Measurements from ENCODE around the gene EIF5B.

Gene EIF5B

GRCh38 chr2:99389946-99390345 lies 52.8 kb downstream of the EIF5B start:
- H3K36me3 ChIP-seq (ENCODE audit: control insufficient read depth, insufficient read depth, low read length) = peaks cover 12% of the 10 kb centered on the region; the same call in 1 of the 2 replicates
- WGBS (ENCODE audit: insufficient coverage, insufficient read length) = no CpG with 5 or more reads among the region's 3 CpGs
- no peak overlapping the region for H3K4me3 ChIP-seq (ENCODE audit: low read length)
- no peaks in the 10 kb centered on the region for H3K27me3 ChIP-seq (ENCODE audit: control insufficient read depth, insufficient read depth, low read length)
- H3K9me3 ChIP-seq (ENCODE audit: control insufficient read depth, insufficient read depth, low read length) = no peaks in the 10 kb centered on the region
- DNase-seq (ENCODE audit: low read depth, low spot score) = no peak
- no peaks in the 10 kb centered on the region for H3K4me1 ChIP-seq (ENCODE audit: control insufficient read depth, insufficient read depth, low read length)
- H3K27ac ChIP-seq (ENCODE audit: low read length) = no peak overlapping the region

GRCh38 chr2:99395589-99396130 lies 58.5 kb downstream of the EIF5B start:
- H3K27ac ChIP-seq (ENCODE audit: low read length) = no peak overlapping the region
- no peaks in the 10 kb centered on the region for H3K9me3 ChIP-seq (ENCODE audit: control insufficient read depth, insufficient read depth, low read length)
- no CpG with 5 or more reads among the region's 3 CpGs for WGBS (ENCODE audit: insufficient coverage, insufficient read length)
- H3K36me3 ChIP-seq (ENCODE audit: control insufficient read depth, insufficient read depth, low read length) = peaks cover 23% of the 10 kb centered on the region; the same call in 1 of the 2 replicates
- no peaks in the 10 kb centered on the region for H3K4me1 ChIP-seq (ENCODE audit: control insufficient read depth, insufficient read depth, low read length)
- H3K4me3 ChIP-seq (ENCODE audit: low read length) = no peak overlapping the region
- H3K27me3 ChIP-seq (ENCODE audit: control insufficient read depth, insufficient read depth, low read length) = no peaks in the 10 kb centered on the region
- DNase-seq (ENCODE audit: low read depth, low spot score) = no peak

- Histone ChIP-seq H3K27ac (ENCODE audit: low read length) (no peak overlapping the region), H3K36me3 (ENCODE audit: control insufficient read depth, insufficient read depth, low read length) (peaks cover 23% of the 10 kb centered on the region; the same call in 1 of the 2 replicates), H3K27me3 (ENCODE audit: control insufficient read depth, insufficient read depth, low read length) (no peaks in the 10 kb centered on the region), H3K9me3 (ENCODE audit: control insufficient read depth, insufficient read depth, low read length) (no peaks in the 10 kb centered on the region), H3K4me1 (ENCODE audit: control insufficient read depth, insufficient read depth, low read length) (no peaks in the 10 kb centered on the region), H3K4me3 (ENCODE audit: low read length) (no peak overlapping the region)
- WGBS (ENCODE audit: insufficient coverage, insufficient read length) = no CpG with 5 or more reads among the region's 3 CpGs
- DNase-seq (ENCODE audit: low read depth, low spot score) = no peak
Observed at GRCh38 chr2:99397266-99397920, 60.2 kb downstream of the EIF5B start.

GRCh38 chr2:99398303-99398702 lies 61.1 kb downstream of the EIF5B start:
- no peak for DNase-seq (ENCODE audit: low read depth, low spot score)
- H3K27ac ChIP-seq (ENCODE audit: low read length) = no peak overlapping the region
- no peaks in the 10 kb centered on the region for H3K4me1 ChIP-seq (ENCODE audit: control insufficient read depth, insufficient read depth, low read length)
- no peaks in the 10 kb centered on the region for H3K27me3 ChIP-seq (ENCODE audit: control insufficient read depth, insufficient read depth, low read length)
- peaks cover 27% of the 10 kb centered on the region; the same call in 1 of the 2 replicates for H3K36me3 ChIP-seq (ENCODE audit: control insufficient read depth, insufficient read depth, low read length)
- H3K9me3 ChIP-seq (ENCODE audit: control insufficient read depth, insufficient read depth, low read length) = no peaks in the 10 kb centered on the region
- WGBS (ENCODE audit: insufficient coverage, insufficient read length) = no CpG with 5 or more reads among the region's 5 CpGs
- no peak overlapping the region for H3K4me3 ChIP-seq (ENCODE audit: low read length)

DNA sequence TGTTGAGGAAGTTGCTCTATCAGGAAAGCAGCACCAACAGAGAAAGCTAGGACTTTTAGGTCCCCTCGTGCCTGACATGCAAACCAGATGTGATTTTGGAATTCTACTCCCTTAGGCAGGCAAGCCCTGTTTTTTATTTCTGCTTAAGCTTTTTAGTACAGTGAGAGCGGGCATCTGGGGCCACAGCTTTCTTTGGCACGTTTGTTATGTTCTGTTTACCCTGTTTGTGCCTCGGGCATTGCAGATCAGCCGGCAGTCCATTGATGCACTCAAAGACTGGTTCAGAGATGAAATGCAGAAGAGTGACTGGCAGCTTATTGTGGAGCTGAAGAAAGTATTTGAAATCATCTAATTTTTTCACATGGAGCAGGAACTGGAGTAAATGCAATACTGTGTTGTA lies 61.9 kb downstream of the EIF5B start:
- no peak for DNase-seq (ENCODE audit: low read depth, low spot score)
- peaks cover 25% of the 10 kb centered on the region; the same call in 1 of the 2 replicates for H3K36me3 ChIP-seq (ENCODE audit: control insufficient read depth, insufficient read depth, low read length)
- H3K4me3 ChIP-seq (ENCODE audit: low read length) = no peak overlapping the region
- no peaks in the 10 kb centered on the region for H3K27me3 ChIP-seq (ENCODE audit: control insufficient read depth, insufficient read depth, low read length)
- H3K9me3 ChIP-seq (ENCODE audit: control insufficient read depth, insufficient read depth, low read length) = no peaks in the 10 kb centered on the region
- H3K4me1 ChIP-seq (ENCODE audit: control insufficient read depth, insufficient read depth, low read length) = no peaks in the 10 kb centered on the region
- H3K27ac ChIP-seq (ENCODE audit: low read length) = no peak overlapping the region
- no CpG with 5 or more reads among the region's 5 CpGs for WGBS (ENCODE audit: insufficient coverage, insufficient read length)

DNA sequence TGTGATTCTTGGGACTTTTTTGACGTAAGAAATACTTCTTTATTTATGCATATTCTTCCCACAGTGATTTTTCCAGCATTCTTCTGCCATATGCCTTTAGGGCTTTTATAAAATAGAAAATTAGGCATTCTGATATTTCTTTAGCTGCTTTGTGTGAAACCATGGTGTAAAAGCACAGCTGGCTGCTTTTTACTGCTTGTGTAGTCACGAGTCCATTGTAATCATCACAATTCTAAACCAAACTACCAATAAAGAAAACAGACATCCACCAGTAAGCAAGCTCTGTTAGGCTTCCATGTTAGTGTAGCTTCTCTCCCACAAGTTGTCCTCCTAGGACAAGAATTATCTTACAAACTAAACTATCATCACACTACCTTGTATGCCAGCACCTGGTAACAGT lies 62.6 kb downstream of the EIF5B start:
- Histone ChIP-seq H3K9me3 (ENCODE audit: control insufficient read depth, insufficient read depth, low read length) (no peaks in the 10 kb centered on the region), H3K36me3 (ENCODE audit: control insufficient read depth, insufficient read depth, low read length) (peaks cover 21% of the 10 kb centered on the region; the same call in 1 of the 2 replicates), H3K27ac (ENCODE audit: low read length) (no peak overlapping the region), H3K4me3 (ENCODE audit: low read length) (no peak overlapping the region), H3K4me1 (ENCODE audit: control insufficient read depth, insufficient read depth, low read length) (no peaks in the 10 kb centered on the region), H3K27me3 (ENCODE audit: control insufficient read depth, insufficient read depth, low read length) (no peaks in the 10 kb centered on the region)
- WGBS (ENCODE audit: insufficient coverage, insufficient read length) = no CpG with 5 or more reads among the region's 2 CpGs
- DNase-seq (ENCODE audit: low read depth, low spot score) = no peak

- no peak for DNase-seq (ENCODE audit: low read depth, low spot score)
- H3K4me1 ChIP-seq (ENCODE audit: control insufficient read depth, insufficient read depth, low read length) = no peaks in the 10 kb centered on the region
- no peak overlapping the region for H3K4me3 ChIP-seq (ENCODE audit: low read length)
- no peaks in the 10 kb centered on the region for H3K9me3 ChIP-seq (ENCODE audit: control insufficient read depth, insufficient read depth, low read length)
- H3K27me3 ChIP-seq (ENCODE audit: control insufficient read depth, insufficient read depth, low read length) = no peaks in the 10 kb centered on the region
- peaks cover 15% of the 10 kb centered on the region; the same call in 1 of the 2 replicates for H3K36me3 ChIP-seq (ENCODE audit: control insufficient read depth, insufficient read depth, low read length)
- no CpG with 5 or more reads among the region's 4 CpGs for WGBS (ENCODE audit: insufficient coverage, insufficient read length)
- no peak overlapping the region for H3K27ac ChIP-seq (ENCODE audit: low read length)
Observed at GRCh38 chr2:99401841-99402240, 64.7 kb downstream of the EIF5B start.

DNA sequence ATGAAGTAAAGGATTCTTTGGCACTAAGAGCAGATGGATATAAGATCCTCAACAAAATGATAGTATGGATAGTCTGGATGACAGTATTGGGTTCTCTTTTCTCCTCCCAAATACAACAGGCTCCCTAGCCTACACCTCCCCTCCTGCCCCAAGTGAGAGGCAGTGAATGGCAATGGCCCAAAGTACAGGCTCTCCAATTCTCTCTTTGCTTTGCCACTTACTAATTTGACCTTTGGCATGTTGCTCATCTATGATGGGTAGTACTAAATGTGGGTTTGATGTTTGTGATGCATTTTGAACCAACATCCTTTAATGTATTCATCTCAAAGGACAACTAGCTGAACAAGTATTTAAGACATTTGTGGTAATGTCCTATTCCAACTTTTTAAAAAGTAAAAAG lies 65.9 kb downstream of the EIF5B start:
- H3K4me1 ChIP-seq (ENCODE audit: control insufficient read depth, insufficient read depth, low read length) = no peaks in the 10 kb centered on the region
- DNase-seq (ENCODE audit: low read depth, low spot score) = no peak
- peaks cover 14% of the 10 kb centered on the region; the same call in 1 of the 2 replicates for H3K36me3 ChIP-seq (ENCODE audit: control insufficient read depth, insufficient read depth, low read length)
- H3K27ac ChIP-seq (ENCODE audit: low read length) = no peak overlapping the region
- H3K4me3 ChIP-seq (ENCODE audit: low read length) = no peak overlapping the region
- H3K9me3 ChIP-seq (ENCODE audit: control insufficient read depth, insufficient read depth, low read length) = no peaks in the 10 kb centered on the region
- no peaks in the 10 kb centered on the region for H3K27me3 ChIP-seq (ENCODE audit: control insufficient read depth, insufficient read depth, low read length)

DNA sequence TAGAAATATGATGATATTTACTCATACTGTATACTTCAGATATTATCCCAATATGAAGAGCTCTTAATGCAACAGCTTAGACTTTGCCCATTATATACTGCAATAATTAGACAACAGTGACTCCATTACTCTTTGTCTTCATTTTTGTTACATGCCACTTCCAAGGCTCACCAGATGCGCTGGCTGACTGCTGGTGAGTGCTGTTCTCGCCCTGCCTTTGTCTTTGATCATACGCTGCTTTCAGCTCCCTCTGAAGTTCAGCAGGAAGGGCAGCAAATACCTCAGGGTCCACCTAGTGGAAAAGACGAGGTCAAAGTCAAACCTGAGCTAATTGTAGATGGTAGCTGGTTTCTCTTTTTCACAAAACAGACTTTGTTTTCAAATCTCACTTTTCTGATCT lies 66.3 kb downstream of the EIF5B start:
- H3K4me3 ChIP-seq (ENCODE audit: low read length) = no peak overlapping the region
- no CpG with 5 or more reads among the region's 4 CpGs for WGBS (ENCODE audit: insufficient coverage, insufficient read length)
- H3K36me3 ChIP-seq (ENCODE audit: control insufficient read depth, insufficient read depth, low read length) = peaks cover 12% of the 10 kb centered on the region; the same call in 1 of the 2 replicates
- peak; percentile 33 for DNase-seq (ENCODE audit: low read depth, low spot score)
- no peak overlapping the region for H3K27ac ChIP-seq (ENCODE audit: low read length)
- no peaks in the 10 kb centered on the region for H3K9me3 ChIP-seq (ENCODE audit: control insufficient read depth, insufficient read depth, low read length)
- H3K4me1 ChIP-seq (ENCODE audit: control insufficient read depth, insufficient read depth, low read length) = no peaks in the 10 kb centered on the region
- no peaks in the 10 kb centered on the region for H3K27me3 ChIP-seq (ENCODE audit: control insufficient read depth, insufficient read depth, low read length)

- peaks cover 9% of the 10 kb centered on the region; the same call in 1 of the 2 replicates for H3K36me3 ChIP-seq (ENCODE audit: control insufficient read depth, insufficient read depth, low read length)
- no CpG with 5 or more reads among the region's 8 CpGs for WGBS (ENCODE audit: insufficient coverage, insufficient read length)
- H3K4me3 ChIP-seq (ENCODE audit: low read length) = no peak overlapping the region
- no peak for DNase-seq (ENCODE audit: low read depth, low spot score)
- H3K27ac ChIP-seq (ENCODE audit: low read length) = no peak overlapping the region
- H3K9me3 ChIP-seq (ENCODE audit: control insufficient read depth, insufficient read depth, low read length) = no peaks in the 10 kb centered on the region
- no peaks in the 10 kb centered on the region for H3K4me1 ChIP-seq (ENCODE audit: control insufficient read depth, insufficient read depth, low read length)
- H3K27me3 ChIP-seq (ENCODE audit: control insufficient read depth, insufficient read depth, low read length) = no peaks in the 10 kb centered on the region
Observed at GRCh38 chr2:99404039-99404796, 67.0 kb downstream of the EIF5B start.
